Thyroid gland (tissue), 4 donors: ENCODE results near the gene NCDN.

Experiments used
- POLR2A ChIP-seq, 2 donors: fragments of 450-650 bp; IDR thresholded peaks; one replicate each; pipeline ENCODE4 v1.6.1; 2017; ENCODE audit warnings: antibody characterized with exemption in 2 of 2, mild to moderate bottlenecking in 2 of 2, moderate library complexity in 1 of 2
- TF ChIP-seq, protein P1 (sequence below), 6 experiments: fragments of 200-600 bp in 3 of 6; fragments of 450-650 bp in 3 of 6; sonication (generic) in 3 of 6; IDR thresholded peaks; one replicate each; pipeline ENCODE4 v1.5.1; 2016 to 2019; ENCODE audit warnings: antibody characterized with exemption in 6 of 6, mild to moderate bottlenecking in 2 of 6, inconsistent platforms in 1 of 6, moderate library complexity in 1 of 6

- TF ChIP-seq POLR2A (IDR thresholded peaks at IDR 0.05): no peak
- TF ChIP-seq, protein P1, sequence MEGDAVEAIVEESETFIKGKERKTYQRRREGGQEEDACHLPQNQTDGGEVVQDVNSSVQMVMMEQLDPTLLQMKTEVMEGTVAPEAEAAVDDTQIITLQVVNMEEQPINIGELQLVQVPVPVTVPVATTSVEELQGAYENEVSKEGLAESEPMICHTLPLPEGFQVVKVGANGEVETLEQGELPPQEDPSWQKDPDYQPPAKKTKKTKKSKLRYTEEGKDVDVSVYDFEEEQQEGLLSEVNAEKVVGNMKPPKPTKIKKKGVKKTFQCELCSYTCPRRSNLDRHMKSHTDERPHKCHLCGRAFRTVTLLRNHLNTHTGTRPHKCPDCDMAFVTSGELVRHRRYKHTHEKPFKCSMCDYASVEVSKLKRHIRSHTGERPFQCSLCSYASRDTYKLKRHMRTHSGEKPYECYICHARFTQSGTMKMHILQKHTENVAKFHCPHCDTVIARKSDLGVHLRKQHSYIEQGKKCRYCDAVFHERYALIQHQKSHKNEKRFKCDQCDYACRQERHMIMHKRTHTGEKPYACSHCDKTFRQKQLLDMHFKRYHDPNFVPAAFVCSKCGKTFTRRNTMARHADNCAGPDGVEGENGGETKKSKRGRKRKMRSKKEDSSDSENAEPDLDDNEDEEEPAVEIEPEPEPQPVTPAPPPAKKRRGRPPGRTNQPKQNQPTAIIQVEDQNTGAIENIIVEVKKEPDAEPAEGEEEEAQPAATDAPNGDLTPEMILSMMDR (IDR thresholded peaks at IDR 0.05): no peak
These were observed 27.7 kb downstream of the NCDN start for GRCh38 chr1:35585281-35585680.
